ENCODE measurements around the gene MYO15A.

GRCh38 chr17:18119938-18120337 is 11.4 kb downstream of the MYO15A start:
- TF ChIP-seq MAX (IDR thresholded peaks at IDR 0.05), result no peak
- TF ChIP-seq CTCF (IDR thresholded peaks at IDR 0.05 in 2 of 3, conservative IDR thresholded peaks at IDR 0.05 in 1 of 3; ENCODE audit: borderline replicate concordance in 1 of 3, insufficient read depth in 1 of 3, low read depth in 2 of 3, low read length in 2 of 3), result no peak
- TF ChIP-seq CEBPB (IDR thresholded peaks at IDR 0.05; ENCODE audit: low read depth), result no peak
- TF ChIP-seq ZNF274 (IDR thresholded peaks at IDR 0.05; ENCODE audit: low read depth, low read length), result no peak
- no peak for TF ChIP-seq POLR2A (IDR thresholded peaks at IDR 0.05; ENCODE audit: borderline replicate concordance, extremely low read depth, insufficient read depth, insufficient read length)
- TF ChIP-seq POLR2AphosphoS5 (IDR thresholded peaks at IDR 0.05; ENCODE audit: low read depth, low read length), result no peak
- TF ChIP-seq SIN3A (IDR thresholded peaks at IDR 0.05; ENCODE audit: low read depth), result no peak
- TF ChIP-seq FOSL1 (IDR thresholded peaks at IDR 0.05; ENCODE audit: low read depth), result no peak
- no peak for TF ChIP-seq REST (IDR thresholded peaks at IDR 0.05; ENCODE audit: low read depth)
- no peak for TF ChIP-seq ATF3 (IDR thresholded peaks at IDR 0.05)

Measured in HCT116 (cell line).